ENCODE data around the gene TLE4.
"Not testable (repeated sequence)": the region's sequence is repeated elsewhere in the genome, so short reads cannot be mapped to it uniquely, and the experiment has no call there.

The TLE4 gene

GRCh38 chr9:79592726-79593493 lies 21.1 kb downstream of the TLE4 start:
- H3K27ac ChIP-seq: no peak overlapping the region

GRCh38 chr9:79598562-79599345 lies 27.0 kb downstream of the TLE4 start:
- TF ChIP-seq ZFX (IDR thresholded peaks at IDR 0.05): no peak
- TF ChIP-seq, protein P1, sequence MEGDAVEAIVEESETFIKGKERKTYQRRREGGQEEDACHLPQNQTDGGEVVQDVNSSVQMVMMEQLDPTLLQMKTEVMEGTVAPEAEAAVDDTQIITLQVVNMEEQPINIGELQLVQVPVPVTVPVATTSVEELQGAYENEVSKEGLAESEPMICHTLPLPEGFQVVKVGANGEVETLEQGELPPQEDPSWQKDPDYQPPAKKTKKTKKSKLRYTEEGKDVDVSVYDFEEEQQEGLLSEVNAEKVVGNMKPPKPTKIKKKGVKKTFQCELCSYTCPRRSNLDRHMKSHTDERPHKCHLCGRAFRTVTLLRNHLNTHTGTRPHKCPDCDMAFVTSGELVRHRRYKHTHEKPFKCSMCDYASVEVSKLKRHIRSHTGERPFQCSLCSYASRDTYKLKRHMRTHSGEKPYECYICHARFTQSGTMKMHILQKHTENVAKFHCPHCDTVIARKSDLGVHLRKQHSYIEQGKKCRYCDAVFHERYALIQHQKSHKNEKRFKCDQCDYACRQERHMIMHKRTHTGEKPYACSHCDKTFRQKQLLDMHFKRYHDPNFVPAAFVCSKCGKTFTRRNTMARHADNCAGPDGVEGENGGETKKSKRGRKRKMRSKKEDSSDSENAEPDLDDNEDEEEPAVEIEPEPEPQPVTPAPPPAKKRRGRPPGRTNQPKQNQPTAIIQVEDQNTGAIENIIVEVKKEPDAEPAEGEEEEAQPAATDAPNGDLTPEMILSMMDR (conservative IDR thresholded peaks at IDR 0.05): no peak
- H3K27ac ChIP-seq: no peak overlapping the region

More at GRCh38 chr9:79592726-79593493, 21.1 kb downstream of the TLE4 start:
- TF ChIP-seq, protein P1 (conservative IDR thresholded peaks at IDR 0.05): no peak
- TF ChIP-seq ZFX (IDR thresholded peaks at IDR 0.05): no peak

GRCh38 chr9:79600466-79600865 lies 28.7 kb downstream of the TLE4 start:
- no peak overlapping the region for H3K27ac ChIP-seq
- no peak for TF ChIP-seq ZFX (IDR thresholded peaks at IDR 0.05)
- TF ChIP-seq, protein P1 (conservative IDR thresholded peaks at IDR 0.05): no peak

- no peak overlapping the region for H3K27ac ChIP-seq
- TF ChIP-seq, protein P1 (conservative IDR thresholded peaks at IDR 0.05): no peak
- no peak for TF ChIP-seq ZFX (IDR thresholded peaks at IDR 0.05)
Measured at GRCh38 chr9:79603222-79603920, 31.6 kb downstream of the TLE4 start.

DNA sequence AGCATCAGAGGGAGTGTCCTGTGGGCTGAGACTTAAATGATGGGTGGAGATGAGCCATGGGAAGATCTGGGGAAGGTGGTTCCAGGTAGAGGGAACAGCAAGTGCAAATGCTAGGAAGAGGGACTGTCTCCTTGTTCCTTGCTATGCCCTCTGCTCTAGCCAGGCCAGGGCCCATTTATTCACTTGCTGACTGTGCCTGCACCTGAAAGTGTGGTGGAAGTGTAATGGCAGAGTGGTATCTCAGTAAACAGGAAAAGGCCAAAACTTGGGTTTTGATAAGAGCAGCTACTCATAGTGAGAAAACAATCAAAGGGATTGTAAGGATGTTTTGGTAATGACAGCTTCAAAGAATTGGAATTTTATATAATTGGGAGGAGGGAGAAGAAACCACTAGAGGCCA lies 32.4 kb downstream of the TLE4 start:
- TF ChIP-seq ZFX (IDR thresholded peaks at IDR 0.05): no peak
- TF ChIP-seq, protein P1 (conservative IDR thresholded peaks at IDR 0.05): no peak
- H3K27ac ChIP-seq: no peak overlapping the region

DNA sequence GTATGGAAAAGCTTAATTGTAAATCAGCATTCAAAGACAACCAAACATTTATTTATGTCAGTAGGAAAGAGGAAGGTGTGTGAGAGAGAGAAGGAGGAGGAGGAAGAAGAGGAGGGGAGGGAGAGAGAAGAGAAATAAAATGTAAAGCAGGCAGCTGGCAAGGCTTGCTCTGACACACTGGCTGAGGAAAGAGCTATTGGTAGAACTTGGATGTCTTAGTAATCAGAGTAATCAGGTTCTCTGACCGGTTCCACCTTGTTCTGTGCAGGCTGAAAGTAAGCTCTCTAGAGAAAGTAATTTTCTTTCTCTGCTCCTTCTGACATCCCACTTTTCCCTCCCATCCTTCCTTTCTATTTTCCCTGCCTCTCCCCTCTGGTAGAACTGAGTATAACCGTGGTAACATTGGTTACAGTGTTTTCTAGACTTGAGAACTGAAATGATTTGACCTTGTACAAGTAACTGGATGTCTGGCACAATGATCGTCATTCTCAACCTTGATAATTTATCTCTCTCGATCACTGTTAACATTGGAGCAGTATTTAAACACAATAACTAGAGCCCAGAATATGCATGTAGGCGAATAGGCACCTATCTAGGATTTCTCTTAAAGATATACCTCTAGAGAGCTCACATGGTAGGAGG lies 33.3 kb downstream of the TLE4 start:
- H3K27ac ChIP-seq: no peak overlapping the region
- TF ChIP-seq, protein P1 (conservative IDR thresholded peaks at IDR 0.05): no peak
- TF ChIP-seq ZFX (IDR thresholded peaks at IDR 0.05): no peak

- not testable (repeated sequence) for H3K27ac ChIP-seq
Measured at GRCh38 chr9:79606529-79606928, 34.8 kb downstream of the TLE4 start.

Measured in C4-2B (cell line).